K562 (cell line): ENCODE data around the gene POLD3. TPM values are rescaled to one million over a fixed set of nuclear protein-coding genes. Genes with fewer than 3 reads are reported as not detected.

ENCODE experiments used
- ARID3A ChIP-seq: IDR thresholded peaks from 2 replicates; pipeline ENCODE4 v1.6.1; 2012; ENCODE audit warnings: low read depth, low read length, improper control_type of control experiment, borderline replicate concordance
- CBFA2T3 ChIP-seq: fragments of 450-650 bp; IDR thresholded peaks from 2 replicates; pipeline ENCODE4 v1.6.1; 2017
- DPF2 ChIP-seq: fragments of 450-650 bp; IDR thresholded peaks from 2 replicates; pipeline ENCODE4 v1.6.1; 2016
- MYC ChIP-seq, 2 experiments: fragments of 250-450 bp in 1 of 2; sonication (Bioruptor Pico) in 1 of 2; IDR thresholded peaks; 2 replicates each; pipeline versions ENCODE4 v1.5.1 to v1.6.1; 2012 to 2021; ENCODE audit warnings: low read depth in 2 of 2, borderline replicate concordance in 1 of 2, improper control_type of control experiment in 1 of 2, low read length in 1 of 2, mild to moderate bottlenecking in 1 of 2, moderate library complexity in 1 of 2
- NBN ChIP-seq: fragments of 450-650 bp; IDR thresholded peaks from 2 replicates; pipeline ENCODE4 v1.6.1; 2016; ENCODE audit warnings: low read depth, mild to moderate bottlenecking
- NCOR1 ChIP-seq: fragments of 450-650 bp; IDR thresholded peaks from 2 replicates; pipeline ENCODE4 v1.6.1; 2016; ENCODE audit warnings: mild to moderate bottlenecking, moderate library complexity
- PHTF2 ChIP-seq: fragments of 250-450 bp; sonication (Bioruptor Pico); IDR thresholded peaks from 2 replicates; pipeline ENCODE4 v1.5.0; 2021; ENCODE audit warnings: mild to moderate bottlenecking
- PTTG1 ChIP-seq: fragments of 450-650 bp; IDR thresholded peaks from 2 replicates; pipeline ENCODE4 v1.6.1; 2016; ENCODE audit warnings: low read depth, mild to moderate bottlenecking, missing genetic modification characterization, missing compliant biosample characterization
- RBM34 ChIP-seq: fragments of 200-400 bp; formaldehyde crosslinking; IDR thresholded peaks from 2 replicates; pipeline ENCODE4 v1.6.1; 2018; ENCODE audit warnings: low read length, borderline replicate concordance; ENCODE audit not compliant: insufficient read depth
- SIN3A ChIP-seq, 2 experiments: fragments of 150-350 bp in 1 of 2; IDR thresholded peaks; 2 replicates each; pipeline ENCODE4 v1.6.1; 2011 to 2016; ENCODE audit warnings: borderline replicate concordance in 2 of 2, low read depth in 2 of 2, low read length in 2 of 2, mild to moderate bottlenecking in 2 of 2, moderate library complexity in 2 of 2; ENCODE audit not compliant: control insufficient read depth in 1 of 2
- TAL1 ChIP-seq: fragments of 450-650 bp; IDR thresholded peaks from 2 replicates; pipeline ENCODE4 v1.6.1; 2016; ENCODE audit warnings: mild to moderate bottlenecking
- TARDBP ChIP-seq: fragments of 450-650 bp; IDR thresholded peaks from 2 replicates; pipeline ENCODE4 v1.6.1; 2016
- TCF3 ChIP-seq: sonication (generic); formaldehyde crosslinking; IDR thresholded peaks from 2 replicates; pipeline ENCODE4 v1.4.0; 2020; ENCODE audit warnings: mild to moderate bottlenecking, missing genetic modification reagents
- YBX1 ChIP-seq: fragments of 450-650 bp; IDR thresholded peaks from 2 replicates; pipeline ENCODE4 v1.7.1; 2016; ENCODE audit warnings: mild to moderate bottlenecking
- ZFP1 ChIP-seq: fragments of 450-650 bp; formaldehyde crosslinking; IDR thresholded peaks from 2 replicates; pipeline ENCODE4 v1.4.0; 2020; ENCODE audit warnings: mild to moderate bottlenecking, mixed read lengths
- ZNF212 ChIP-seq: fragments of 450-650 bp; formaldehyde crosslinking; IDR thresholded peaks from 2 replicates; pipeline ENCODE4 v1.4.0; 2020; ENCODE audit warnings: mild to moderate bottlenecking
- ZNF592 ChIP-seq: fragments of 450-650 bp; IDR thresholded peaks from 2 replicates; pipeline ENCODE4 v1.6.1; 2017; ENCODE audit warnings: antibody characterized with exemption, mild to moderate bottlenecking
- polyA plus RNA-seq, 8 experiments: library from polyadenylated mRNA; depleted of rRNA in 4 of 8; stranded (reverse) in 5 of 8; unstranded in 3 of 8; fragments of >200 nt; fragmentation: Nextera tagmentation in 2 of 8; fragmentation: Illumina TruSeq in 1 of 8; extraction: Ambion mirVana in 2 of 8; extraction: Trizol in 1 of 8; gene quantifications; 2 replicates each; pipeline versions ENCODE4 v1.2.1 to v1.2.3, GENCODE V29; 2011 to 2014; ENCODE audit warnings: inconsistent platforms in 1 of 8, missing spikeins in 1 of 8
- total RNA-seq, 7 experiments: library from RNA; depleted of rRNA in 6 of 7; stranded (reverse); fragments of >200 nt in 6 of 7; fragmentation: Illumina TruSeq in 2 of 7; extraction: Trizol in 2 of 7; gene quantifications; 2 replicates each; pipeline versions ENCODE4 v1.2.1 to v1.2.3, GENCODE V29; 2011 to 2021; ENCODE audit warnings: low replicate concordance in 1 of 7

Gene POLD3
- total and polyA plus RNA-seq, 9 of the 15 experiments (the other 6 are each of a cell fraction or from before 2014, with no cell fraction given): 10.6 to 40.1 (median 24.6) TPM

- TF ChIP-seq ZNF592 (no peak), TCF3 (CRISPR knock-in tag) (no peak), NCOR1 (peak; percentile 41; the same call in 1 of the 2 replicates), ZFP1 (CRISPR knock-in tag) (no peak), ARID3A (no peak), MYC (IDR thresholded peaks at IDR 0.05; ENCODE audit: low read depth, low read length) (no peak), MYC (CRISPR knock-in tag; IDR thresholded peaks at IDR 0.05; ENCODE audit: borderline replicate concordance, low read depth) (no peak), RBM34 (no peak), TARDBP (no peak), ZNF212 (CRISPR knock-in tag) (no peak), SIN3A (IDR thresholded peaks at IDR 0.05; ENCODE audit: borderline replicate concordance in 2 of 2, control insufficient read depth in 1 of 2, low read depth in 2 of 2, low read length in 2 of 2) (no peak), TAL1 (peak; percentile 46; the same call in 1 of the 2 replicates), YBX1 (no peak), NBN (no peak), PHTF2 (CRISPR knock-in tag) (no peak), PTTG1 (tag) (no peak), DPF2 (0 out of 2 replicates have a peak, but pooled peaks have one; percentile 16), CBFA2T3 (peak; percentile 77)
Measured at GRCh38 chr11:74687237-74688023, 95.0 kb downstream of the POLD3 start (continued).
